Muscle layer of colon (tissue), 2 donors: ENCODE results near the gene SPTY2D1.
"Not testable (repeated sequence)": the region's sequence is repeated elsewhere in the genome, so short reads cannot be mapped to it uniquely, and the experiment has no call there.

Source experiments
- H3K27ac ChIP-seq: one replicate; pipeline ENCODE4 v1.7.0; 2013; ENCODE audit warnings: low read depth, mild to moderate bottlenecking, low read length, moderate library complexity
- H3K27me3 ChIP-seq, 2 donors: one replicate each; pipeline ENCODE4 v1.7.0; 2013; ENCODE audit warnings: low read length in 2 of 2, mild to moderate bottlenecking in 2 of 2; ENCODE audit not compliant: insufficient read depth in 2 of 2, control insufficient read depth in 1 of 2
- H3K36me3 ChIP-seq: one replicate; pipeline ENCODE4 v1.7.0; 2013; ENCODE audit warnings: mild to moderate bottlenecking, low read length; ENCODE audit not compliant: insufficient read depth
- H3K4me1 ChIP-seq: one replicate; pipeline ENCODE4 v1.7.0; 2013; ENCODE audit warnings: mild to moderate bottlenecking, low read length; ENCODE audit not compliant: insufficient read depth
- H3K4me3 ChIP-seq, 2 donors: one replicate each; pipeline ENCODE4 v1.7.0; 2013; ENCODE audit warnings: low read length in 2 of 2, low read depth in 1 of 2, mild to moderate bottlenecking in 1 of 2, moderate library complexity in 1 of 2
- H3K9ac ChIP-seq: one replicate; pipeline ENCODE4 v1.7.0; 2013; ENCODE audit warnings: low read length
- H3K9me3 ChIP-seq: one replicate; pipeline ENCODE4 v1.7.0; 2013; ENCODE audit warnings: mild to moderate bottlenecking, low read length
- donor health status: abdominal sarcoma.
- donor health status: Adenocarcinoma of cecum.

SPTY2D1 gene

DNA sequence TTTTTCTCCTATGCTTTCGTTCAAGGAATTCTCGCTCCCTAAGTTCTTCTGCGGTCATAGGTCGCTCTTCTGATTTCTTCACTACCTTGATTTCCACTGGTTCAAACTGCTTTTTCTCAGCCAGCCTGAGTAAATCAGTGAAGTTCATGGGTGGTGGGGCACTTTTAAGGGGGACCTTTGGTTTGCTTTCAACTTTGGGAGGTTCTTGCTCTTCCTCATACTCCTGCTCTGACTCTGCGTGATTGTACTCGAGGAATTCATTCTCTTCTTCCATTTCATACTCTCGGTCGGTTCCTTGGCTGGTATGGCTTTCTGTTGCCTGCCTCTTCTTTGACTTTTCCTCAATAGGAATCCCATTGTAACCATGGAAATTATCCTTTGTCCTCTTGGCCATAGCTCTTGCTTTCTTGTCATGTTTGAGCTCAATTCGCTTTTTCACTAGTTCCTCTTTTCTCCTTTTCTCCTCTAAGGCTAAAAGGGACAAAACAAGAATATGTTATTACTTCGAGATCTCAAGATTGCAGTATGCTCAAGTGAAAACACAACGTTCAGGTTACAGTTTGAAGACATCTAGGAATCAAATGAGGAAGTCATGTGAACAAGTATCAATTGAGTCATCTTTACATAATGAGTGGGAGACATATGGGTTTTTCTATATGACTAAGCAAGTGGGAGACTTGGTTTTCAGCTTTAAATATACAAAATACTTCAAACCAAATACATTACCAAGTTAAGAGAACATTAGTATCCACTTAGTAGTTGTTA, 18.3 kb downstream of the SPTY2D1 start:
- H3K36me3 ChIP-seq = peaks cover 34% of the 10 kb centered on the region
- no peaks in the 10 kb centered on the region for H3K27me3 ChIP-seq
- no peak overlapping the region for H3K4me3 ChIP-seq
- H3K27ac ChIP-seq = no peak overlapping the region
- H3K9ac ChIP-seq = no peak overlapping the region
- H3K9me3 ChIP-seq = no peaks in the 10 kb centered on the region
- H3K4me1 ChIP-seq = peaks cover 12% of the 10 kb centered on the region

DNA sequence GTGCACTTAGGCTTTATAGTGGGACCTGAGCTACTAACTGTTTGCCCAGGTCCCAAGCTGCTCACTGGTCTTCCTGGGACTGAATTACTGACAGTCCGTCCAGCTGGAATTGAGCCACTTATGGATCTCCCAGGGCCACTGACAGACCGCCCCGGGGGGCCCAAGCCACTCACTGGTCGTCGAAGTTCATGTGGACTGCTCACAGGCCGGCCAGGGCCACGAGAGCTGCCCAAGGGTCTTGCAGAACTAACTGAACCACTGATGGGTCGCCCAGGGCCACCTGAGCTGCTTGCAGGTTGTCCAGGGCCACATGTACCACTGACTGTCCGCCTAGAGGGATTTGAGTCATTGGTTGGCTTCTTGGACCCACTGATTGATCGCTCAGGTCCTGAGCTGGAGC, 19.5 kb downstream of the SPTY2D1 start:
- Histone ChIP-seq H3K4me1 (peaks cover 12% of the 10 kb centered on the region), H3K9me3 (no peaks in the 10 kb centered on the region), H3K27me3 (no peaks in the 10 kb centered on the region), H3K27ac (no peak overlapping the region), H3K36me3 (peaks cover 39% of the 10 kb centered on the region), H3K4me3 (no peak overlapping the region), H3K9ac (no peak overlapping the region)

DNA sequence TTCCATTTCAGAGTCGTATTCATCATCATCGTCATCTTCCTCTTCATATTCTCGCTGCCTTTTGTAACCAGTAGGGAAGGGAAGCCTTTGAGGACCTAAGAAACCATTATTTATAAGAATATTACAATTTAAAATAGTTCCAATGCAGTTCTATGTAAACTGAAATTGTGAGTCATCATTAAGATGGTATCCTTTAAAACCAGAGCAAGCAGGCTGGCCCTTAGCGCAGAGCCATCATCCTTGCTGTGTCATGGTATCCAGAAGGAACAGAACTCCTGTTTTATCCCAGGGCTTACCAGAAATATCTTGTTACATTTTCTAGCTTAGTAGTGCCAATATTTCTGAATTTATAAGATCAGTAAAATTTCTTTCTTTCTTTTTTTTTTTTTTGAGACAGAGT, 21.7 kb downstream of the SPTY2D1 start:
- H3K9ac ChIP-seq = no peak overlapping the region
- no peaks in the 10 kb centered on the region for H3K9me3 ChIP-seq
- H3K4me1 ChIP-seq = no peaks in the 10 kb centered on the region
- H3K27me3 ChIP-seq = no peaks in the 10 kb centered on the region
- H3K36me3 ChIP-seq = peaks cover 56% of the 10 kb centered on the region
- H3K27ac ChIP-seq = no peak overlapping the region
- H3K4me3 ChIP-seq = no peak overlapping the region

DNA sequence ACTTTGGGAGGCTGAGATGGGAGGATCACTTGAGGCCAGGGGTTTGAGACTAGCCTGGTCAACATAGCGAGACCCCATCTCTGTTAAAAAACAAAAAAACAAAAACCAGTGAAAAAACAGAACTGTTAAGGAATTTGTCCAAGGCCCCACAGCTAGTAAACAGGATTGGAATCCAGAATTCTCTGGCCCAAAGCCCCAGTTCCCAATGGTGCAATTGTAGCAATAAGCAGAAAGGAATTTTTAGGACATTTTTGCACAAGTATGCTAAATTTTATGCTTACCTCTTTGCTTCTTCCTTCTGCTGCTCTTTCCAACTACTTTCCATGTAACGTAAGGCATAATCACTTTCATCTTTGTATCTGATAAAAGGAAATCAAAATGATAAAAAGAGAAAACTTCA, 22.9 kb downstream of the SPTY2D1 start:
- no peak overlapping the region for H3K4me3 ChIP-seq
- H3K4me1 ChIP-seq = no peaks in the 10 kb centered on the region
- H3K36me3 ChIP-seq = peaks cover 57% of the 10 kb centered on the region
- H3K9ac ChIP-seq = no peak overlapping the region
- H3K27me3 ChIP-seq = no peaks in the 10 kb centered on the region
- no peak overlapping the region for H3K27ac ChIP-seq
- no peaks in the 10 kb centered on the region for H3K9me3 ChIP-seq

DNA sequence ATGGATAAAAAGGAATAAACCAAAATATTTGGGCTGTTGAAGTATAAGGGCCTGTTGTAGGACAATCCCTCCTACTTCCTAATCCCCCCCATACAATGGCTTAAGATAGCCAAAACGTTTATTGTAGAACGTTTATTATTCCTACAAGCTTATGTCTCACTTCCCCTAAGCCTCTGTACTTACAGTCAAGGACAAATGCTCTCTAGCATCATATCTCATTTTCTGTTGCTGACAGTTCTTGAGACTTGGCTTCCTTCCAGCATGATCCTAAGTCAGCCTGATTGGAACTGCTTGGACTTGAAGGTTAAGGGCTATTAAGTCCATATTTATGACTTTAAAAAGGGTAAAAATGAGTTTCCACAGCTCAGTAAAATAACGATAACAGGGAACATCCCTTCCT, 25.8 kb downstream of the SPTY2D1 start:
- H3K9ac ChIP-seq = no peak overlapping the region
- H3K27ac ChIP-seq = no peak overlapping the region
- H3K9me3 ChIP-seq = no peaks in the 10 kb centered on the region
- peaks cover 30% of the 10 kb centered on the region for H3K36me3 ChIP-seq
- H3K4me1 ChIP-seq = no peaks in the 10 kb centered on the region
- H3K4me3 ChIP-seq = no peak overlapping the region
- H3K27me3 ChIP-seq = no peaks in the 10 kb centered on the region

DNA sequence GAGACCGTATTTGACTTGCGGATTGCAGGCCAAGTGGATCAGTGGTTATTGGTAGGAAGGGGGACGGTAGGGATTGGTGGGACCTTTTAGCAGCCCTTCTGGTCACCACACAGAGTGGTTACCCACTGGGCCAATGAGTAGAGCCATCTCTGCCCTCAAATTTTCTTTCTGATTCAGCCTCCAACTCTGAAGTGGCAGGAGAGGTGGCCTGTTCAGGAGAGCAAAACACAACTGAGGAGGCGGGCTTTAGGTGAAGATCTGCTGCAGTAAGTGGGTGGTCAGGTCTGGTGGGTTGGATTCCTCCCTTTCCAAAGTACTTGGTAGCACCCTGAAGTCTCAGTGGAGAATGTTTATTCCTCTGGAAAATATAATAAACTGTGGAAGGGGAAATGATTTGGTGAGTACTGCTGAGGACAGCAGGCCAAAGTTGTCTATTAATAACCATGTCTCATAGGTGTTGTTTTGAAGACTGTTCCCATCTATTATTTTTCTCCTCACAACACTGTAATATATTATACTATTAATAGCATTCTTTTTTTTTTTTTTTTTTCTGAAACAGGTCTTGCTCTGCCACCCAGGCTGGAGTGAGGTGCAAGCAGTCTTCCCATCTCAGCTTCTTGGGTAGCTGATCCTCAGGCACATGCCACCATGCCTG, 33.1 kb downstream of the SPTY2D1 start:
- H3K27ac ChIP-seq = no peak overlapping the region

DNA sequence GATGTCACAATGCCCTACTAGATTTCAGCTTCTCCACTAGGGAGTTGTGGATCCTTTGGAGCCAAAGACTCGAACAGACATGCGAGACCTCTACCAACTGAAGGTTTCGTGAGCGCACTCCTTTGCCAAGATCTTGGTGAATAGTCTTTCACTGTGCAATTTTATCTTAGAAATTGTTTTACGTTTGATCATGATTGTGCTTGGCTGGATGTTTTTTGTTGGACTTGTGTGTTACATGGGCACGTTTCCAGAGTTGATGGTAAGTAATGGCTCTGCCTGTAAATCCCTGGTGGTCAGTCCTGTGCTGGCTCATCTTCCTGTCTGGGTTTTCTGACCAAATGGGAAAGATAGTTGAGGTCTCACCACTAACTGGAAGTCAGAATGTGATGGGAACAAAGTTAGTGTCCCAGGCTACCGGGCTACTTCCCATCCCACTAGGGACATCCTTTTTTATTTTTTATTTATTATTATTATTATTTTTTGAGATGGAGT, 34.4 kb downstream of the SPTY2D1 start, which contains the start of gene MISFA:
TSS of gene MISFA (plus strand) at position 51 of the 492 bp plus-strand sequence. CDS start at position 191, 140 bp downstream.
- Histone ChIP-seq H3K4me1 (no peaks in the 10 kb centered on the region), H3K4me3 (no peak within 1 kb of the TSS), H3K36me3 (peaks cover 18% of the 10 kb centered on the region), H3K9ac (no peak within 1 kb of the TSS), H3K27me3 (no peaks in the 10 kb centered on the region), H3K9me3 (no peaks in the 10 kb centered on the region), H3K27ac (no peak within 1 kb of the TSS)

More for the DNA sequence above, 33.1 kb downstream of the SPTY2D1 start:
- no peak overlapping the region for H3K4me3 ChIP-seq
- no peaks in the 10 kb centered on the region for H3K9me3 ChIP-seq
- H3K4me1 ChIP-seq = no peaks in the 10 kb centered on the region
- H3K27me3 ChIP-seq = no peaks in the 10 kb centered on the region
- no peak overlapping the region for H3K9ac ChIP-seq
- H3K36me3 ChIP-seq = peaks cover 9% of the 10 kb centered on the region

DNA sequence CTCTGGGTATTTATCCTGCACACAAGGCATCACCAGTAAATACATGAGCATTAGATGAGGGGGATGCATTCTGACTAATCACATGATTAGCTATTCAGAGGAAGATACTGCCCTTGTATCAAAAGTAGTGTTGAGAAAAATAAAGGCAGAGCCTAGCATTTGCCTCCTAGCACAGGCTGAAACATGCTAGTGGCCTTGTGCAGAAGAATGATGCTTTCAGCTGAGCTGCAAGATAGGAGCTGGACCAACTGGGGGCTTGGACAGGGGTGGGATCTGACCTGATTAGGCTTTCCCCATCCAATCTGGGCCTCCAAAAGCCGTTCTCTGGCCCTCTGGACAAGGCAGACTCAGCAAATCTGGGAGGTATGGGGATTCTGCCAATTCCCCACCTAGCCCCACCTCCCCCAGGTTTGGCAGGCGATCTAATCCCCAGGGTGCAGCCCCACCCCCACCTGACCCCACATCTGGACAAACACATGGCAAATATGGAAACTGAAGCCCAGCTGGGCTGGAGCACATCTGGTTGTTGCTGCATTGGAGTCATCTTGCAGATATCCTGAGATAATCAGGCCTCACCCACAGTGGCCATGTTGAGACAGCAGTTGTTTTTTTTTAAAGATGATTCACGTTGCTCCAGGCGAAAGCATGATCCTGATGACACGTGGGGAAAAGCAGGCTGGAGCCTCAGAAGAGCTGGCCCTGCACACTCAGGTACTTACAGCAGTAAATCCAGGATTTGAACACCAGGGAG, 39.0 kb downstream of the SPTY2D1 start:
- Histone ChIP-seq H3K36me3 (peaks cover 18% of the 10 kb centered on the region), H3K4me3 (no peak overlapping the region)

DNA sequence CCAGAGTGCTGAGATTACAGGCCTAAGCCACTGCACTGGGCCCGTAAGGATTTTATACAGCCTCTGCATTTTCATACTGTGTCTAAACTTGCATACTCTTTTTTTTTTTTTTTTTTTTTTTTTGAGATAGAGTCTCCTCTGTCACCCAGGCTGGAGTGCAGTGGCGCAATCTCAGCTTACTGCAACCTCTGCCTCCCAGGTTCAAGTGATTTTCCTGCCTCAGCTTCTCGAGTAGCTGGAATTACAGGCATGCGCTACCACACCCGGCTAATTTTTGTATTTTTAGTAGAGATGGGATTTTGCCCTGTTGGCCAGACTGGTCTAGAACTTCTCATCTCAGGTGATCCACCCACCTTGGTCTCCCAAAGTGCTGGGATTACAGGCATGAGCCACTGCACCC, 40.1 kb downstream of the SPTY2D1 start:
- H3K36me3 ChIP-seq = peaks cover 18% of the 10 kb centered on the region
- H3K27me3 ChIP-seq, H3K27ac ChIP-seq, H3K9me3 ChIP-seq, H3K4me3 ChIP-seq, H3K9ac ChIP-seq: not testable (repeated sequence)
- peaks cover 19% of the 10 kb centered on the region for H3K4me1 ChIP-seq

More for the DNA sequence above, 39.0 kb downstream of the SPTY2D1 start:
- H3K27ac ChIP-seq = no peak overlapping the region
- no peaks in the 10 kb centered on the region for H3K9me3 ChIP-seq
- no peaks in the 10 kb centered on the region for H3K27me3 ChIP-seq
- H3K9ac ChIP-seq = no peak overlapping the region
- peaks cover 8% of the 10 kb centered on the region for H3K4me1 ChIP-seq

DNA sequence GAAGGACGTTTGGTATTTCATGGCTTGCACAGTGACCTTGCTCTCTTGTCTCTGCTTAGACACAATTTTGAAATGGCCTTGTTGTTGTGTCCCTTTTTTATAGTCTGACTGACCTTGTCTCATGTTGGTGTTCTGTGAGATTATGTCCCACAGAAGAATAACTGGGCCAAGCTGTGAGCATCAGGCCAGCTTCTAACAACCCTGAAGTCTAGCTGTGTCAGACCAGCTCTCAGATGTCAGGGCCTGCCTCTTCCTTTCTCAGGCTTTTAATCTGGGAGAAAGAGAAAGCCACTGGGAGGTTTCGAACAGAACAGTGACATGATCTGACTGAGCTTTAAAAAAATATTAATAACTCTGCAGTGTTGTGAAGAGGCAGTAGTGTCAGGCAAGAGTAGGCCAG, 43.6 kb downstream of the SPTY2D1 start:
- Histone ChIP-seq H3K9ac (no peak overlapping the region), H3K9me3 (no peaks in the 10 kb centered on the region), H3K27me3 (no peaks in the 10 kb centered on the region), H3K4me3 (no peak overlapping the region), H3K27ac (no peak overlapping the region), H3K36me3 (peaks cover 5% of the 10 kb centered on the region), H3K4me1 (peaks cover 29% of the 10 kb centered on the region)
